CD8-positive, alpha-beta memory T cell (primary cell): ENCODE measurements around the gene RAPGEF5. TPM values are rescaled to one million over a fixed set of nuclear protein-coding genes. Genes with fewer than 3 reads are reported as not detected.

ENCODE experiments used
- CTCF ChIA-PET: fragments of 350-600 bp; sonication (Branson Sonifier 250); formaldehyde crosslinking; loops from one replicate; lab custom pipeline; 2021; ENCODE audit warnings: antibody characterized with exemption; lab: Charles Lee
- POLR2A ChIA-PET: fragments of 350-600 bp; sonication (Branson Sonifier 250); formaldehyde crosslinking; loops from one replicate; lab custom pipeline; 2021; ENCODE audit warnings: antibody characterized with exemption; lab: Charles Lee
- DNase-seq, 5 donors: peaks; one replicate each; pipeline versions ENCODE4 v3.0.0 to v3.0.0-alpha.2; 2020 to 2022; ENCODE audit warnings: mixed read lengths in 1 of 5
- H3K27ac ChIP-seq: one replicate; pipeline ENCODE4 v1.7.0; 2013; ENCODE audit warnings: low read depth, mild to moderate bottlenecking, low read length, moderate library complexity
- H3K27me3 ChIP-seq: 2 replicates; pipeline ENCODE4 v1.7.0; 2013; ENCODE audit warnings: low read length, mild to moderate bottlenecking; ENCODE audit not compliant: insufficient read depth, poor library complexity, severe bottlenecking
- H3K36me3 ChIP-seq: 2 replicates; pipeline ENCODE4 v1.7.0; 2013; ENCODE audit warnings: mild to moderate bottlenecking, low read length, moderate library complexity; ENCODE audit not compliant: insufficient read depth
- H3K4me1 ChIP-seq: 2 replicates; pipeline ENCODE4 v1.7.0; 2013; ENCODE audit warnings: mild to moderate bottlenecking, low read length, moderate library complexity; ENCODE audit not compliant: insufficient read depth
- H3K4me3 ChIP-seq: 2 replicates; pipeline ENCODE4 v1.7.0; 2013; ENCODE audit warnings: mild to moderate bottlenecking, low read length
- H3K9me3 ChIP-seq: 2 replicates; pipeline ENCODE4 v1.7.0; 2013; ENCODE audit warnings: mild to moderate bottlenecking, low read length
- H3K27ac Mint-ChIP-seq, 8 donors: one replicate each; pipeline ENCODE4 v1.8.0; 2020 to 2021; ENCODE audit warnings: mixed read lengths in 8 of 8, mild to moderate bottlenecking in 6 of 8, inconsistent platforms in 3 of 8, moderate library complexity in 3 of 8
- H3K27me3 Mint-ChIP-seq, 2 donors: one replicate each; pipeline ENCODE4 v1.8.0; 2020 to 2021; ENCODE audit warnings: mixed read lengths in 2 of 2, mild to moderate bottlenecking in 1 of 2, moderate library complexity in 1 of 2
- H3K36me3 Mint-ChIP-seq, 3 donors: one replicate each; pipeline ENCODE4 v1.8.0; 2020 to 2021; ENCODE audit warnings: mixed read lengths in 3 of 3, inconsistent platforms in 1 of 3, mild to moderate bottlenecking in 1 of 3
- H3K4me1 Mint-ChIP-seq, 3 donors: one replicate each; pipeline ENCODE4 v1.8.0; 2020 to 2021; ENCODE audit warnings: mixed read lengths in 3 of 3, inconsistent platforms in 1 of 3, mild to moderate bottlenecking in 1 of 3
- H3K4me3 Mint-ChIP-seq, 7 donors: one replicate each; pipeline ENCODE4 v1.8.0; 2020 to 2021; ENCODE audit warnings: mixed read lengths in 7 of 7, mild to moderate bottlenecking in 6 of 7, moderate library complexity in 4 of 7, inconsistent platforms in 2 of 7
- H3K9me3 Mint-ChIP-seq, 5 donors: one replicate each; pipeline ENCODE4 v1.8.0; 2020 to 2022; ENCODE audit warnings: mixed read lengths in 5 of 5, mild to moderate bottlenecking in 3 of 5, moderate library complexity in 2 of 5, inconsistent platforms in 1 of 5
- polyA plus RNA-seq: library from polyadenylated mRNA; unstranded; fragments of 300-500 nt; fragmentation: Illumina TruSeq; gene quantifications from one replicate; pipeline ENCODE4 v1.2.3, GENCODE V29; 2021
- total RNA-seq, 2 experiments: library from RNA; stranded (reverse); gene quantifications; one replicate each; pipeline ENCODE4 v1.2.3, GENCODE V29; 2021

RAPGEF5 gene
- total and polyA plus RNA-seq, 3 experiments from 2014 or later, result 0.13 to 0.86 (median 0.50) TPM

DNA sequence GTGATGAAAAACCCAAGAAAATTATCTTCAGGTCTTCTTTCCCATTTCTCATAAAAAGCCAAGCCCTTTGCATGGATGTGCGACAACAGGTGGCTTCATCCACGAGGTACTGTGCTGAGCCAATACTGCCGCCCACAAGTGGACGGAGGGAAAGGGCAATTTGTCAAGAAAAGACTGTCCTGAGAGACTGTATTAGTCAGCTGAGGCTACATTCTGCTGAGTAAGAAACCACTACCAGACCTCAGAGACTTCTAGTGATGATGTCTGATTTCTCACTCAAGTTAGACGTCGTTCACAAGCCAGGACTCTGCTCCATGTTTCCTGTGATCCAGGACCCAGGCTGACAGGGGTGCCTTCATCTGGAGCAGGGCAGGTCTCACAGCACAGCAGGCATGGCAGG is 239.7 kb downstream of the RAPGEF5 start:
- H3K36me3 Mint-ChIP-seq, result peaks cover 0 to 1% (median 0%) of the 10 kb centered on the region in 3 donors
- peaks cover under 1% of the 10 kb centered on the region for H3K4me1 ChIP-seq
- H3K4me3 Mint-ChIP-seq, result no peak overlapping the region
- no peak overlapping the region for H3K4me3 ChIP-seq
- H3K27ac ChIP-seq, result no peak overlapping the region
- ChIA-PET POLR2A (no interaction called here), CTCF (no interaction called here)
- no peaks in the 10 kb centered on the region for H3K36me3 ChIP-seq
- peaks cover 4% of the 10 kb centered on the region for H3K27me3 ChIP-seq
- no peaks in the 10 kb centered on the region for H3K9me3 Mint-ChIP-seq
- H3K9me3 ChIP-seq, result no peaks in the 10 kb centered on the region
- DNase-seq, result no peak
- H3K27me3 Mint-ChIP-seq, result peaks cover 11 to 18% of the 10 kb centered on the region in 2 donors
- no peak overlapping the region for H3K27ac Mint-ChIP-seq
- H3K4me1 Mint-ChIP-seq, result peaks cover 6 to 7% (median 6%) of the 10 kb centered on the region in 3 donors

DNA sequence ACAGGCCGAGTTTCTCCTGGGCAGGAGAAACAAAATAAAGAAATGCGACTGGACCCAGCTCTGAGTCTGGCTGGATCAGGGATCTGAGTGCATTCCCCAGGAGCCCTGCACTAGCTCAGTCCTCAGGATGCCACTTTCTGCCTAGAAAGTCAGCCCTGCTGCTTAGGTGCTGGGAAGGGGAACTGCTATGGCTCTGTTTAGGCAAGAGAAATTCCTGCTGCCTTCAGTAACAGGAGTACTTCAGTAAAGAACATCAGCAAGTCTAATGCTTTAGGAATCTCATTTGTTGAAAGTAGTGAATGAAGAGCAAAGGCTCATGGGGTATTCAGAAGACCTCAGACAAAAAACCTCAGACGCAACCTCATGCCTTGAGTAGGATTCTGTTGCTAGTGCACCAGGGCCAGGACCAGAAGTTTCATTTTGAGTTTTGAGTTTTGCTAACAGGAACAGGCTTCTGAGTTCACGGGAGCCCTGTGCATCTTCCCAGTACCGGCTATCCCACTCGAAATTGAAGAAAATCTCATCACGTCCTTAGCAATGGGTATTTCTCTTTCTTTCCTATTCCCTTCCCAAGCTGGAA is 240.4 kb downstream of the RAPGEF5 start:
- H3K36me3 ChIP-seq, result no peaks in the 10 kb centered on the region
- peaks cover 4% of the 10 kb centered on the region for H3K27me3 ChIP-seq
- no peak for DNase-seq
- POLR2A ChIA-PET, result no interaction called here
- peaks cover 11 to 22% of the 10 kb centered on the region in 2 donors for H3K27me3 Mint-ChIP-seq
- H3K4me1 ChIP-seq, result no peaks in the 10 kb centered on the region
- no peak overlapping the region for H3K27ac Mint-ChIP-seq
- H3K4me3 ChIP-seq, result no peak overlapping the region
- CTCF ChIA-PET, result no interaction called here
- no peaks in the 10 kb centered on the region for H3K9me3 Mint-ChIP-seq
- no peaks in the 10 kb centered on the region for H3K4me1 Mint-ChIP-seq
- H3K4me3 Mint-ChIP-seq, result no peak overlapping the region
- H3K36me3 Mint-ChIP-seq, result peaks cover 0 to 1% (median 0%) of the 10 kb centered on the region in 3 donors
- no peak overlapping the region for H3K27ac ChIP-seq
- no peaks in the 10 kb centered on the region for H3K9me3 ChIP-seq

DNA sequence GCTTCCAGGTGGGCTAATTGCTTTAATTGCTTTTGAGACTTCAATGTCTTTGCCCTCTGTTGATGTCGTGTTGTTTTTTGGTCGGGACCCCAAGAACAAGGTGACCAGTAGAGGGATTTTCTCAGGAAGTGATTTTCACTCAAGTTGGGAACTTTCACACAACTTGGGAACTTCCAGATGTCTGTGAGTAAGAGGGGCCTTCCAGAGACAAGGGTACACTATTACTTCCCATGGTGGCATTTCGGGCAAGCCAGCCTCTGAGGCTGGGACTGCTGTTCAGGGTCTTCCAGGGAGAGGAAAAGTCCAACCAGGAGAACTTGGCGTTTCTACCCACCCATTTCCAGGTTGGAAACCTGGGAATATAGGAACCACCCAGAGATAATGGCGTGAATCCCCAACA is 241.3 kb downstream of the RAPGEF5 start:
- peaks cover 4% of the 10 kb centered on the region for H3K27me3 ChIP-seq
- no peaks in the 10 kb centered on the region for H3K4me1 ChIP-seq
- H3K4me3 ChIP-seq, result no peak overlapping the region
- no peaks in the 10 kb centered on the region for H3K9me3 ChIP-seq
- no peak overlapping the region for H3K4me3 Mint-ChIP-seq
- peaks cover 0 to 1% (median 0%) of the 10 kb centered on the region in 3 donors for H3K36me3 Mint-ChIP-seq
- H3K27ac Mint-ChIP-seq, result no peak overlapping the region
- H3K27ac ChIP-seq, result no peak overlapping the region
- CTCF ChIA-PET, result no interaction called here
- H3K27me3 Mint-ChIP-seq, result peaks cover 10 to 26% of the 10 kb centered on the region in 2 donors
- DNase-seq, result no peak
- no peaks in the 10 kb centered on the region for H3K4me1 Mint-ChIP-seq
- POLR2A ChIA-PET, result no interaction called here
- H3K9me3 Mint-ChIP-seq, result no peaks in the 10 kb centered on the region
- H3K36me3 ChIP-seq, result no peaks in the 10 kb centered on the region

DNA sequence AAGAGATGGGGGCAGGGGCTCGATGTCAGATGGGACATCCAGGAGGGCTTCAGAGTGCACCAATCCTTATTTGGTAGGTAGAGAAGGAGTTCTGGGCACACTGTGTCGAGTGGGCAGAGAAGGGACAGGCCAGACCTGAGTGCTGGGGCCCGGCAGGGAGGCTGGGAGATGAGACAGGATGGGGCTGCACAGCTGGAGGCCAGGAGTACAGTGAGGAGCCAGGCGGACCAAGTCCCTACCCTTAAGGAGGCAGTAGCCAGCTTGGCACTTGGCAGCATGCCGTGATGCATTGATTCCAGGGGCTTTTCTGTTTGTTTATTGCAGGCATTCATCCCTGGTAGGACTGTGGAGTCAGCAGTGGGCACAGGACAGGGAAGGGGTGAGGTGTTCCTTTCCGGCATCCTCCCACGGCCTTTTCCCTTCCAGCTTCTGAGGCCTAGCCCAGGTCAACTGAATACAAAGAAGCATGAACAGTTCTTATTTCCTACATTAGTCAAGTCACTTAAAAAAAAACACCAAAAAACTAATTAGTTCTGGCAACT is 242.4 kb downstream of the RAPGEF5 start:
- Mint-ChIP-seq H3K4me1 (no peaks in the 10 kb centered on the region), H3K27me3 (peaks cover 6 to 30% of the 10 kb centered on the region in 2 donors), H3K36me3 (peaks cover 0 to 1% (median 0%) of the 10 kb centered on the region in 3 donors), H3K9me3 (no peaks in the 10 kb centered on the region), H3K4me3 (no peak overlapping the region), H3K27ac (no peak overlapping the region)
- ChIA-PET POLR2A (no interaction called here), CTCF (no interaction called here)
- H3K4me1 ChIP-seq, result no peaks in the 10 kb centered on the region
- peaks cover 4% of the 10 kb centered on the region for H3K27me3 ChIP-seq
- DNase-seq, result no peak
- no peak overlapping the region for H3K27ac ChIP-seq
- no peaks in the 10 kb centered on the region for H3K36me3 ChIP-seq
- no peaks in the 10 kb centered on the region for H3K9me3 ChIP-seq
- H3K4me3 ChIP-seq, result no peak overlapping the region

DNA sequence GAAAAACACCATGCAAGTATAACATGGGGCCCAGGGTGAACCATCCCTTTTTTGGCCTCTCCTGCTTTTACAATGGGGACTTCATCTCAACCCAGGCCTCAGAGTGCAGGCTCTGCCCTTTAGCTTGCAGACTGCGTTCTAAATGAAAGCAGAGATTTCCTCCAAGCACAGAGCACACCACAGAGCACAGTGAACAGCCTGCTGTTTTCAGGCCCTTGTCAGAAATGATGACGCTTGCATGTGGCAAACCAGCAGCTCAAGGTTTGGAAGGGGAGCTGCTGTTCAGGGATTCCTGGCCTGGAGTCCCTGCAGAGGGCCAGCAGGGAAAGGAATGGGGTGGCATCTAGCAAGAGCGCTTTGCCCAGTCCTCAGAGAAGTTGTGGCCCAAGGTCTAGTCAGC is 243.9 kb downstream of the RAPGEF5 start:
- Histone ChIP-seq H3K4me1 (no peaks in the 10 kb centered on the region), H3K4me3 (no peak overlapping the region), H3K27me3 (peaks cover 4% of the 10 kb centered on the region), H3K36me3 (no peaks in the 10 kb centered on the region), H3K9me3 (no peaks in the 10 kb centered on the region), H3K27ac (no peak overlapping the region)
- H3K4me3 Mint-ChIP-seq, result no peak overlapping the region
- no peak for DNase-seq
- H3K27me3 Mint-ChIP-seq, result peaks cover 6 to 29% of the 10 kb centered on the region in 2 donors
- ChIA-PET CTCF (interaction anchor here (0.7 to 1.3 kb wide), 2 partner anchors 376 to 387 kb away, joined by 4 to 5 read pairs; partner anchors contain the start of gene STEAP1B), POLR2A (no interaction called here)
- H3K4me1 Mint-ChIP-seq, result no peaks in the 10 kb centered on the region
- H3K9me3 Mint-ChIP-seq, result no peaks in the 10 kb centered on the region
- peaks cover 0 to 1% (median 0%) of the 10 kb centered on the region in 3 donors for H3K36me3 Mint-ChIP-seq
- H3K27ac Mint-ChIP-seq, result peak overlapping the region in 1 of 8 donors; percentile 69

DNA sequence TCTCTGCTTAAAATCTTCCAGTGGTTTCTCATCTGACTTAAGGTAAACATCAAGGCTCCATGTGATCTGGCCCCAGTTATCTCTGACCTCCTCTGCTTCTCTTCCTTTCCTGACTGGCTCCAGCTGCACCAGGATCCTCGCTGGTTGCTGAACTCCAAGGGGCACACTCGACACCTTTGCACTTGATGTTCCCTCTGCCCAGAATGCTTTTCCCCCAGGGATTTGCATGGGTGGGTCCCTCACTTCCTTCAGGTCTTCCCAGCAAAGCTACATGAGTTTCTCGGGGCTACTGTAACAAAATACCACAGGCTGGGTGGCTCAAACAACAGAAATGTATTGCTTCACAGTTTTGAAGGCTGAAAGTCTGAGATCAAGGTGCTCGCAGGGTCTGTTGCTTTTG is 245.3 kb downstream of the RAPGEF5 start:
- Histone ChIP-seq H3K27me3 (peaks cover 4% of the 10 kb centered on the region), H3K4me3 (no peak overlapping the region), H3K4me1 (no peaks in the 10 kb centered on the region), H3K36me3 (no peaks in the 10 kb centered on the region), H3K27ac (no peak overlapping the region), H3K9me3 (no peaks in the 10 kb centered on the region)
- CTCF ChIA-PET, result interaction anchor here (0.7 to 3.5 kb wide), 4 partner anchors 18 to 378 kb away, joined by 3 to 15 read pairs (median 4); no protein-coding TSS in a partner anchor
- Mint-ChIP-seq H3K27ac (peak overlapping the region in 1 of 8 donors; percentile 77), H3K36me3 (peaks cover 0 to 1% (median 0%) of the 10 kb centered on the region in 3 donors), H3K9me3 (no peaks in the 10 kb centered on the region), H3K4me1 (no peaks in the 10 kb centered on the region), H3K27me3 (peaks cover 6 to 23% of the 10 kb centered on the region in 2 donors), H3K4me3 (no peak overlapping the region)
- no peak for DNase-seq
- POLR2A ChIA-PET, result no interaction called here

DNA sequence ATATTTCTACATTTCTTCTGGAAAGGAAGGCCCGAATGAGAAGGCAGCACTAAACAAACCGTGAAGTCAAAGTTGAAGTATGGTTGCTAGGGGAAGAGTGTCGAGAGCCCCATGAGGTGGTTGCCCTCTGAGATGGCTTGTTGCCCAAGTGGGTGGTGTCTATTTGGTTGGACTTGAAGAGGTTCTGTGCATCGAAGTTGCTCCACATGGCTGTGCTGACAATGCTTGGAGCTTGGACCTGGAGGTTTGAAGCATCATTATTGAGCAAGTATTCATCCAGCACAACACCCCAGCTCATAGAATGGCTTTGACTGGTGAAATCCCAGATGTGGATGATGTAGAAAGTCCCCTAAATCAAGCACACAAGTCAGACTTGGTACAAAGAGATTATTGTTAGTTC is 246.1 kb downstream of the RAPGEF5 start:
- peaks cover 6 to 18% of the 10 kb centered on the region in 2 donors for H3K27me3 Mint-ChIP-seq
- CTCF ChIA-PET, result interaction anchor here (1.2 to 3.5 kb wide), 4 partner anchors 19 to 379 kb away, joined by 3 to 15 read pairs (median 4); no protein-coding TSS in a partner anchor

DNA sequence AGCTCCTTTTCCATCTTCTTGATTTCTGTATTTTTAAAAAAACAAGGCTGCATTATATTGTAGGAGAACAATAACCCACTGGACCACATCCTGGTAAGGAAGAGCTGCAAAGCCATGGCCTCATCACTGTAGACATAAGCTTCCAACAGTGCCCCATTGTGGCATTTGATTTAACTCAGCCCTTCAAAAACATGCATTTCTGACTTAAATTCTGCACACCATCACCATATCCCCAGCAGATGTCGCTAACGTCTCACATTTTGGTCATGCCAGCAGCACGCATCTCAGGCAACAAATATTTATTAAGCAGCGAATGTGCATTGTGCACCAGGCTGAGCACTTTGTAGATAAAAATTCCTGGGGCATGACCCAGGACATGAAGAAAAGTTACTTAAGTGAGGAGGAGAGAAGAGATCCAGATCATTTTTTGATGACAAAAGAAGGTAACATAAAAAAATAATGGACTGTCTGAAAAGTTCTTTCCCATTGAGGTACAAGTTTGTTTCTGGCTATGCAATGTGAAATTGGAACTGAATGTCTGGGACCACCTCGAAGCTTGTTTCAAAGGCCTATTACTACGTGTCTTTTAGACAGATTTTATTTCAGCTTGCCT is 246.6 kb downstream of the RAPGEF5 start:
- peaks cover 6 to 15% of the 10 kb centered on the region in 2 donors for H3K27me3 Mint-ChIP-seq
- ChIA-PET CTCF (interaction anchor here (0.8 to 3.5 kb wide), 11 partner anchors 12 to 390 kb away, joined by 3 to 15 read pairs (median 4); partner anchors contain the start of gene STEAP1B), POLR2A (no interaction called here)
- peaks cover 0 to 1% (median 0%) of the 10 kb centered on the region in 3 donors for H3K36me3 Mint-ChIP-seq
- H3K4me1 Mint-ChIP-seq, result no peaks in the 10 kb centered on the region
- no peak overlapping the region for H3K4me3 Mint-ChIP-seq
- Histone ChIP-seq H3K9me3 (no peaks in the 10 kb centered on the region), H3K27me3 (no peaks in the 10 kb centered on the region), H3K36me3 (no peaks in the 10 kb centered on the region), H3K27ac (no peak overlapping the region), H3K4me1 (no peaks in the 10 kb centered on the region), H3K4me3 (no peak overlapping the region)
- DNase-seq, result peak; percentile 36 to 67 (median 53)
- H3K9me3 Mint-ChIP-seq, result no peaks in the 10 kb centered on the region
- H3K27ac Mint-ChIP-seq, result no peak overlapping the region

More for the DNA sequence above, 246.1 kb downstream of the RAPGEF5 start:
- Mint-ChIP-seq H3K9me3 (no peaks in the 10 kb centered on the region), H3K4me1 (no peaks in the 10 kb centered on the region), H3K27ac (peak overlapping the region in 1 of 8 donors; percentile 8), H3K36me3 (peaks cover 0 to 1% (median 0%) of the 10 kb centered on the region in 3 donors), H3K4me3 (no peak overlapping the region)
- H3K27ac ChIP-seq, result no peak overlapping the region
- POLR2A ChIA-PET, result no interaction called here
- H3K4me3 ChIP-seq, result no peak overlapping the region
- H3K36me3 ChIP-seq, result no peaks in the 10 kb centered on the region
- H3K27me3 ChIP-seq, result peaks cover 3% of the 10 kb centered on the region
- DNase-seq, result no peak
- H3K4me1 ChIP-seq, result no peaks in the 10 kb centered on the region
- H3K9me3 ChIP-seq, result no peaks in the 10 kb centered on the region
